ENCODE measurements around the gene NCAN.
A peak's percentile ranks its signal among the peaks of the same experiment; 100 is the strongest.

DNA sequence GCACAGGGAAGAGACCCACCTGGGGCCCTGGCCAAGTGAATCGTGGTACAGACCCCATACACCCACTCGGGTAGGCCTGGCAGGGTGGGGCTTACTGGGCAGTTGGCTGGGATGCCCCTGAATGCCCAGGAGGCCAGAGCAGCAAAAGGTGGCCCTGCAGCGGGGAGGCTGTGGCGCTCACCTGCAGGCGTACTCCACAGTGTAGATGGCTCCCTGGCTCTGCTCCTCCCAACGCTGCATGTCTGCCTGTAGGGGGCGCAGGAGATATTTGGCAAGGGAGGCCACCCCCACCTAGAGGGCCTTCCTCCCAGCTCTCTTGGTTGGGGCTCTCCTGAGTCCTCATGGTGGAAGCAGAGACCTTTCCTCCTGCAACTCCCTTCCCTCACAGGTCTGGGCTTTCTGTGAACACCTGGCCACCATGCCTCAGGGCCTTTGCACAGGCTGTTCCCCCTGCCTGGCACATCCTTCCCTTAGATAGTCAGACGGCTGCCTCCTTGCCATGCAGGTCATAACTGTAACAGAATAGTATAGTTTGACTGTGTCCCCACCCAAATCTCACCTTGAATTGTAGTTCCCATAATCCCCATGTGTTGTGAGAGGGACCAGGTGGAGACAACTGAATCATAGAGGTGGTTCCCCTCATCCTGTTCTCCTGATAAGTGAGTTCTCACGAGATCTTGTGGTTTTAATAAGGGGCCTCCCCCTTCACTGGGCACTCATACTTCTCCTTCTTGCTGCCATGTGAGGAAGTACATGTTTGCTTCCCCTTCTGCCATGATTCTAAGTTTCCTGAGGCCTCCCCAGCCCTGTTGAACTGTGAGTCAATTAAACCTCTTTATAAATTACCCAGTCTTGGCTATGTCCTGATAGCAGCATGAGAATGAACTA is 25.7 kb upstream of the NCAN start:
- TF ChIP-seq, protein P1, sequence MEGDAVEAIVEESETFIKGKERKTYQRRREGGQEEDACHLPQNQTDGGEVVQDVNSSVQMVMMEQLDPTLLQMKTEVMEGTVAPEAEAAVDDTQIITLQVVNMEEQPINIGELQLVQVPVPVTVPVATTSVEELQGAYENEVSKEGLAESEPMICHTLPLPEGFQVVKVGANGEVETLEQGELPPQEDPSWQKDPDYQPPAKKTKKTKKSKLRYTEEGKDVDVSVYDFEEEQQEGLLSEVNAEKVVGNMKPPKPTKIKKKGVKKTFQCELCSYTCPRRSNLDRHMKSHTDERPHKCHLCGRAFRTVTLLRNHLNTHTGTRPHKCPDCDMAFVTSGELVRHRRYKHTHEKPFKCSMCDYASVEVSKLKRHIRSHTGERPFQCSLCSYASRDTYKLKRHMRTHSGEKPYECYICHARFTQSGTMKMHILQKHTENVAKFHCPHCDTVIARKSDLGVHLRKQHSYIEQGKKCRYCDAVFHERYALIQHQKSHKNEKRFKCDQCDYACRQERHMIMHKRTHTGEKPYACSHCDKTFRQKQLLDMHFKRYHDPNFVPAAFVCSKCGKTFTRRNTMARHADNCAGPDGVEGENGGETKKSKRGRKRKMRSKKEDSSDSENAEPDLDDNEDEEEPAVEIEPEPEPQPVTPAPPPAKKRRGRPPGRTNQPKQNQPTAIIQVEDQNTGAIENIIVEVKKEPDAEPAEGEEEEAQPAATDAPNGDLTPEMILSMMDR (IDR thresholded peaks at IDR 0.05), result peak in 5 of 6 experiments; percentile 42 to 71 (median 44)
- TF ChIP-seq POLR2A (IDR thresholded peaks at IDR 0.05), result no peak

Measured in esophagus squamous epithelium (tissue), 4 donors.